OCI-LY7 (cell line): ENCODE results near the gene LIN28B. TPM values are rescaled to one million over a fixed set of nuclear protein-coding genes. Genes with fewer than 3 reads are reported as not detected.
"Not testable (repeated sequence)": the region's sequence is repeated elsewhere in the genome, so short reads cannot be mapped to it uniquely, and the experiment has no call there.

ENCODE experiments used
- BruUV-seq: library from RNA; stranded (reverse); fragments of 400-500 nt; replicated peaks from 2 replicates; lab custom pipeline; 2021; lab: Mats Ljungman, UMichigan
- CTCF ChIA-PET: fragments of 300-600 bp; sonication (Branson Sonifier 250); formaldehyde crosslinking; loops from one replicate; lab custom pipeline; 2022; ENCODE audit warnings: antibody characterized with exemption; ENCODE audit not compliant: unreplicated experiment; lab: Charles Lee
- POLR2A ChIA-PET: fragments of 300-600 bp; sonication (Branson Sonifier 250); formaldehyde crosslinking; loops from one replicate; lab custom pipeline; 2022; ENCODE audit warnings: antibody characterized with exemption; lab: Charles Lee
- DNase-seq: peaks from one replicate; pipeline ENCODE4 v3.0.0-alpha.2; 2015; ENCODE audit warnings: low spot score
- H2AFZ ChIP-seq: fragments of 200-600 bp; sonication (generic), shearing (Covaris generic); 2 replicates; pipeline ENCODE4 v1.6.1; 2014; ENCODE audit warnings: mild to moderate bottlenecking, antibody characterized with exemption, low read length, moderate library complexity
- H3K27ac ChIP-seq: fragments of 200-600 bp; sonication (generic); 2 replicates; pipeline ENCODE4 v1.5.1; 2014; ENCODE audit warnings: mixed run types, low read depth, mild to moderate bottlenecking, moderate library complexity, low read length, inconsistent platforms; ENCODE audit not compliant: poor library complexity, severe bottlenecking
- H3K36me3 ChIP-seq: fragments of 200-600 bp; sonication (generic); 2 replicates; pipeline ENCODE4 v1.6.1; 2014; ENCODE audit warnings: mild to moderate bottlenecking, antibody characterized with exemption, low read length, moderate library complexity, mixed read lengths; ENCODE audit not compliant: insufficient read depth
- H3K4me1 ChIP-seq: fragments of 200-600 bp; sonication (generic); 2 replicates; pipeline ENCODE4 v1.5.1; 2014; ENCODE audit warnings: mild to moderate bottlenecking, low read length; ENCODE audit not compliant: insufficient read depth, poor library complexity, severe bottlenecking
- H3K4me2 ChIP-seq: fragments of 200-600 bp; sonication (generic); 2 replicates; pipeline ENCODE4 v1.6.1; 2014; ENCODE audit warnings: mild to moderate bottlenecking, low read length
- H3K4me3 ChIP-seq: fragments of 200-600 bp; sonication (generic); 2 replicates; pipeline ENCODE4 v1.5.1; 2014; ENCODE audit warnings: mild to moderate bottlenecking, low read depth, low read length; ENCODE audit not compliant: poor library complexity, severe bottlenecking
- H3K79me2 ChIP-seq: fragments of 200-600 bp; sonication (generic); 2 replicates; pipeline ENCODE4 v1.6.1; 2016; ENCODE audit warnings: low read depth, mild to moderate bottlenecking, low read length, moderate library complexity, mixed read lengths; ENCODE audit not compliant: insufficient read depth
- H3K9me2 ChIP-seq: fragments of 200-600 bp; sonication (generic); 2 replicates; pipeline ENCODE4 v1.6.1; 2016; ENCODE audit warnings: mild to moderate bottlenecking, low read length, mixed read lengths; ENCODE audit not compliant: insufficient read depth
- H3K9me3 ChIP-seq: fragments of 200-600 bp; sonication (generic); 2 replicates; pipeline ENCODE4 v1.6.1; 2014; ENCODE audit warnings: mild to moderate bottlenecking, mixed run types, low read length, mixed read lengths
- H4K20me1 ChIP-seq: fragments of 200-600 bp; sonication (generic); 2 replicates; pipeline ENCODE4 v1.6.1; 2014; ENCODE audit warnings: mild to moderate bottlenecking, antibody characterized with exemption, low read length, moderate library complexity, mixed read lengths; ENCODE audit not compliant: insufficient read depth
- CTCF ChIP-seq: fragments of 200-600 bp; sonication (generic); conservative IDR thresholded peaks from 2 replicates; pipeline ENCODE4 v1.5.1; 2014; ENCODE audit warnings: mild to moderate bottlenecking, antibody characterized with exemption, low read length, moderate library complexity, mixed read lengths
- EZH2phosphoT487 ChIP-seq: fragments of 200-600 bp; sonication (generic); IDR thresholded peaks from 2 replicates; pipeline ENCODE4 v1.6.1; 2018; ENCODE audit warnings: low read depth, borderline replicate concordance, mild to moderate bottlenecking, mixed run types, antibody characterized with exemption, low read length, moderate library complexity, mixed read lengths
- intact Hi-C: fragments of 100-400 bp; cut with micrococcal nuclease; formaldehyde crosslinking; loops from one replicate; pipeline ENCODE4 v1.10.0; 2022; ENCODE audit not compliant: unreplicated experiment
- total RNA-seq, 2 experiments: library from RNA; depleted of rRNA in 1 of 2; stranded (reverse); fragments of >200 nt in 1 of 2; shearing (Covaris generic) in 1 of 2; gene quantifications; 2 replicates each; pipeline ENCODE4 v1.2.3, GENCODE V29; 2014 to 2022

The LIN28B gene
- total RNA-seq, 2 experiments from 2014 or later = not detected

GRCh38 chr6:105005451-105005850 is 48.5 kb downstream of the LIN28B start:
- intact Hi-C loops = no loop called here
- H4K20me1 ChIP-seq = no peaks in the 10 kb centered on the region

GRCh38 chr6:105013459-105013858 is 56.6 kb downstream of the LIN28B start:
- H3K4me1 ChIP-seq, H3K4me2 ChIP-seq, H3K4me3 ChIP-seq, H2AFZ ChIP-seq, DNase-seq, BruUV-seq, CTCF ChIA-PET, H3K79me2 ChIP-seq, H3K36me3 ChIP-seq, H3K9me3 ChIP-seq, H4K20me1 ChIP-seq, H3K9me2 ChIP-seq, H3K27ac ChIP-seq, intact Hi-C loops: not testable (repeated sequence)
- POLR2A ChIA-PET = interaction anchor here (0.6 kb wide), 2 partner anchors 95 to 115 kb away, joined by 3 read pairs; no protein-coding TSS in a partner anchor

More at GRCh38 chr6:105005451-105005850, 48.5 kb downstream of the LIN28B start:
- H3K4me2 ChIP-seq = no peak overlapping the region
- H3K79me2 ChIP-seq = no peaks in the 10 kb centered on the region
- no peaks in the 10 kb centered on the region for H3K36me3 ChIP-seq
- no peak overlapping the region for H3K27ac ChIP-seq
- H3K9me2 ChIP-seq = no peaks in the 10 kb centered on the region
- TF ChIP-seq CTCF = no peak
- no peak for TF ChIP-seq EZH2phosphoT487
- CTCF ChIA-PET = no interaction called here
- POLR2A ChIA-PET = no interaction called here
- no TSS peak for BruUV-seq
- DNase-seq = no peak
- no peaks in the 10 kb centered on the region for H3K9me3 ChIP-seq
- H3K4me3 ChIP-seq = no peak overlapping the region
- H2AFZ ChIP-seq = no peak overlapping the region
- no peaks in the 10 kb centered on the region for H3K4me1 ChIP-seq

GRCh38 chr6:105014448-105014847 is 57.5 kb downstream of the LIN28B start:
- H3K27ac ChIP-seq = no peak overlapping the region
- no peak for DNase-seq
- no peaks in the 10 kb centered on the region for H3K9me2 ChIP-seq
- CTCF ChIA-PET = no interaction called here
- no peaks in the 10 kb centered on the region for H3K4me1 ChIP-seq
- H3K4me3 ChIP-seq = no peak overlapping the region
- no peak overlapping the region for H2AFZ ChIP-seq
- no peaks in the 10 kb centered on the region for H3K9me3 ChIP-seq
- intact Hi-C loops = no loop called here
- TF ChIP-seq CTCF (no peak), EZH2phosphoT487 (no peak)
- no peaks in the 10 kb centered on the region for H3K36me3 ChIP-seq
- POLR2A ChIA-PET = interaction anchor here (0.5 to 0.7 kb wide), 2 partner anchors 16 to 29 kb away, joined by 3 read pairs; no protein-coding TSS in a partner anchor
- no peaks in the 10 kb centered on the region for H3K79me2 ChIP-seq
- no peaks in the 10 kb centered on the region for H4K20me1 ChIP-seq
- H3K4me2 ChIP-seq = no peak overlapping the region
- no TSS peak for BruUV-seq
